Erythroblast (primary cell): ENCODE data around the gene LRMDA.

Experiments
- DNase-seq, 2 experiments: peaks; one replicate each; lab custom pipeline; 2025; lab: John Stamatoyannopoulos, UW
- GATA1 ChIP-seq: IDR thresholded peaks from 2 replicates; pipeline ENCODE4 v1.6.1; 2011; ENCODE audit warnings: low read depth, mild to moderate bottlenecking, control low read depth, low read length, moderate library complexity
- POLR2A ChIP-seq: IDR thresholded peaks from 2 replicates; pipeline ENCODE4 v1.6.1; 2011; ENCODE audit warnings: mild to moderate bottlenecking, low read length

LRMDA gene

GRCh38 chr10:76469675-76470074 lies 1038.3 kb downstream of the LRMDA start:
- TF ChIP-seq GATA1 = no peak
- no peak for TF ChIP-seq POLR2A
- DNase-seq = no peak

GRCh38 chr10:76479103-76479790 lies 1047.8 kb downstream of the LRMDA start:
- no peak for DNase-seq
- TF ChIP-seq POLR2A (no peak), GATA1 (no peak)

GRCh38 chr10:76481178-76481577 lies 1049.8 kb downstream of the LRMDA start:
- DNase-seq = no peak
- TF ChIP-seq POLR2A (no peak), GATA1 (no peak)

- no peak for TF ChIP-seq POLR2A
- TF ChIP-seq GATA1 = no peak
- no peak for DNase-seq
These were observed 1056.2 kb downstream of the LRMDA start for GRCh38 chr10:76487582-76487981.

GRCh38 chr10:76488602-76489001 lies 1057.2 kb downstream of the LRMDA start:
- TF ChIP-seq POLR2A = no peak
- no peak for TF ChIP-seq GATA1
- DNase-seq = no peak

GRCh38 chr10:76491216-76491615 lies 1059.8 kb downstream of the LRMDA start:
- TF ChIP-seq GATA1 (no peak), POLR2A (no peak)
- DNase-seq = no peak

- TF ChIP-seq GATA1 = no peak
- no peak for TF ChIP-seq POLR2A
- DNase-seq = no peak
These were observed 1060.6 kb downstream of the LRMDA start for GRCh38 chr10:76492026-76492425.

GRCh38 chr10:76492678-76493472 lies 1061.5 kb downstream of the LRMDA start:
- DNase-seq = no peak
- TF ChIP-seq POLR2A (no peak), GATA1 (no peak)

GRCh38 chr10:76497666-76498065 lies 1066.2 kb downstream of the LRMDA start:
- TF ChIP-seq POLR2A (no peak), GATA1 (no peak)
- no peak for DNase-seq

- no peak for TF ChIP-seq POLR2A
- TF ChIP-seq GATA1 = no peak
- no peak for DNase-seq
These were observed 1073.4 kb downstream of the LRMDA start for GRCh38 chr10:76504823-76505222.

- DNase-seq = no peak
- no peak for TF ChIP-seq GATA1
- no peak for TF ChIP-seq POLR2A
These were observed 1078.0 kb downstream of the LRMDA start for GRCh38 chr10:76509446-76509845.

- DNase-seq = no peak
- TF ChIP-seq GATA1 (no peak), POLR2A (no peak)
These were observed 1082.9 kb downstream of the LRMDA start for GRCh38 chr10:76514321-76514720.

GRCh38 chr10:76514869-76515268 lies 1083.4 kb downstream of the LRMDA start:
- DNase-seq = no peak
- TF ChIP-seq GATA1 = no peak
- TF ChIP-seq POLR2A = no peak

GRCh38 chr10:76522547-76522946 lies 1091.1 kb downstream of the LRMDA start:
- TF ChIP-seq POLR2A (no peak), GATA1 (no peak)
- DNase-seq = no peak
